PFSK-1 (cell line): ENCODE results near the gene SAMM50.

Experiments used
- FOXP2 ChIP-seq: optimal IDR thresholded peaks from 2 replicates; pipeline ENCODE3; 2011; ENCODE audit warnings: borderline replicate concordance, control low read depth, inconsistent platforms; ENCODE audit not compliant: insufficient read depth; ENCODE audit errors: extremely low read length, extremely low read depth
- POLR2AphosphoS5 ChIP-seq: IDR thresholded peaks from 2 replicates; pipeline ENCODE4 v1.6.1; 2012; ENCODE audit warnings: low read depth, mild to moderate bottlenecking, control low read depth, low read length, moderate library complexity
- SIN3A ChIP-seq: IDR thresholded peaks from 2 replicates; pipeline ENCODE4 v1.6.1; 2012; ENCODE audit warnings: mild to moderate bottlenecking, low read length, moderate library complexity, borderline replicate concordance; ENCODE audit not compliant: insufficient read depth
- TAF1 ChIP-seq: IDR thresholded peaks from 2 replicates; pipeline ENCODE4 v1.6.1; 2012; ENCODE audit warnings: low read length, control low read depth, borderline replicate concordance; ENCODE audit not compliant: insufficient read depth
- TF ChIP-seq, protein P1 (sequence below), 2 experiments: IDR thresholded peaks; 2 replicates each; pipeline versions ENCODE4 v1.6.1 to v1.8.0; 2011 to 2012; ENCODE audit warnings: low read depth in 2 of 2, low read length in 2 of 2, control low read depth in 1 of 2, inconsistent platforms in 1 of 2, mild to moderate bottlenecking in 1 of 2, moderate library complexity in 1 of 2; ENCODE audit not compliant: insufficient read depth in 1 of 2

The SAMM50 gene

GRCh38 chr22:43928468-43928867 lies 26.8 kb upstream of the SAMM50 start:
- no peak for TF ChIP-seq FOXP2
- TF ChIP-seq SIN3A = no peak
- TF ChIP-seq POLR2AphosphoS5 = no peak
- TF ChIP-seq TAF1 = no peak
- TF ChIP-seq, protein P1, sequence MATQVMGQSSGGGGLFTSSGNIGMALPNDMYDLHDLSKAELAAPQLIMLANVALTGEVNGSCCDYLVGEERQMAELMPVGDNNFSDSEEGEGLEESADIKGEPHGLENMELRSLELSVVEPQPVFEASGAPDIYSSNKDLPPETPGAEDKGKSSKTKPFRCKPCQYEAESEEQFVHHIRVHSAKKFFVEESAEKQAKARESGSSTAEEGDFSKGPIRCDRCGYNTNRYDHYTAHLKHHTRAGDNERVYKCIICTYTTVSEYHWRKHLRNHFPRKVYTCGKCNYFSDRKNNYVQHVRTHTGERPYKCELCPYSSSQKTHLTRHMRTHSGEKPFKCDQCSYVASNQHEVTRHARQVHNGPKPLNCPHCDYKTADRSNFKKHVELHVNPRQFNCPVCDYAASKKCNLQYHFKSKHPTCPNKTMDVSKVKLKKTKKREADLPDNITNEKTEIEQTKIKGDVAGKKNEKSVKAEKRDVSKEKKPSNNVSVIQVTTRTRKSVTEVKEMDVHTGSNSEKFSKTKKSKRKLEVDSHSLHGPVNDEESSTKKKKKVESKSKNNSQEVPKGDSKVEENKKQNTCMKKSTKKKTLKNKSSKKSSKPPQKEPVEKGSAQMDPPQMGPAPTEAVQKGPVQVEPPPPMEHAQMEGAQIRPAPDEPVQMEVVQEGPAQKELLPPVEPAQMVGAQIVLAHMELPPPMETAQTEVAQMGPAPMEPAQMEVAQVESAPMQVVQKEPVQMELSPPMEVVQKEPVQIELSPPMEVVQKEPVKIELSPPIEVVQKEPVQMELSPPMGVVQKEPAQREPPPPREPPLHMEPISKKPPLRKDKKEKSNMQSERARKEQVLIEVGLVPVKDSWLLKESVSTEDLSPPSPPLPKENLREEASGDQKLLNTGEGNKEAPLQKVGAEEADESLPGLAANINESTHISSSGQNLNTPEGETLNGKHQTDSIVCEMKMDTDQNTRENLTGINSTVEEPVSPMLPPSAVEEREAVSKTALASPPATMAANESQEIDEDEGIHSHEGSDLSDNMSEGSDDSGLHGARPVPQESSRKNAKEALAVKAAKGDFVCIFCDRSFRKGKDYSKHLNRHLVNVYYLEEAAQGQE (IDR thresholded peaks at IDR 0.05; ENCODE audit: insufficient read depth in 1 of 2, low read depth in 2 of 2, low read length in 2 of 2) = no peak

- TF ChIP-seq, protein P1 (IDR thresholded peaks at IDR 0.05; ENCODE audit: insufficient read depth in 1 of 2, low read depth in 2 of 2, low read length in 2 of 2) = no peak
- no peak for TF ChIP-seq SIN3A
- TF ChIP-seq TAF1 = no peak
- no peak for TF ChIP-seq FOXP2
- no peak for TF ChIP-seq POLR2AphosphoS5
Measured at GRCh38 chr22:43928908-43929307, 26.3 kb upstream of the SAMM50 start.

- TF ChIP-seq TAF1 = no peak
- TF ChIP-seq, protein P1 (IDR thresholded peaks at IDR 0.05; ENCODE audit: insufficient read depth in 1 of 2, low read depth in 2 of 2, low read length in 2 of 2) = no peak
- TF ChIP-seq POLR2AphosphoS5 = no peak
- no peak for TF ChIP-seq FOXP2
- TF ChIP-seq SIN3A = no peak
Measured at GRCh38 chr22:43931771-43932170, 23.5 kb upstream of the SAMM50 start.

GRCh38 chr22:43941449-43941848 lies 13.8 kb upstream of the SAMM50 start:
- TF ChIP-seq TAF1 (no peak), FOXP2 (no peak), SIN3A (no peak), POLR2AphosphoS5 (no peak)
- TF ChIP-seq, protein P1 (IDR thresholded peaks at IDR 0.05; ENCODE audit: insufficient read depth in 1 of 2, low read depth in 2 of 2, low read length in 2 of 2) = no peak

GRCh38 chr22:43944670-43945430 lies 10.4 kb upstream of the SAMM50 start:
- TF ChIP-seq, protein P1 (IDR thresholded peaks at IDR 0.05; ENCODE audit: insufficient read depth in 1 of 2, low read depth in 2 of 2, low read length in 2 of 2) = no peak
- TF ChIP-seq POLR2AphosphoS5 (no peak), SIN3A (no peak), TAF1 (no peak), FOXP2 (no peak)
